Measurements from ENCODE around the gene USP40.

Gene USP40

DNA sequence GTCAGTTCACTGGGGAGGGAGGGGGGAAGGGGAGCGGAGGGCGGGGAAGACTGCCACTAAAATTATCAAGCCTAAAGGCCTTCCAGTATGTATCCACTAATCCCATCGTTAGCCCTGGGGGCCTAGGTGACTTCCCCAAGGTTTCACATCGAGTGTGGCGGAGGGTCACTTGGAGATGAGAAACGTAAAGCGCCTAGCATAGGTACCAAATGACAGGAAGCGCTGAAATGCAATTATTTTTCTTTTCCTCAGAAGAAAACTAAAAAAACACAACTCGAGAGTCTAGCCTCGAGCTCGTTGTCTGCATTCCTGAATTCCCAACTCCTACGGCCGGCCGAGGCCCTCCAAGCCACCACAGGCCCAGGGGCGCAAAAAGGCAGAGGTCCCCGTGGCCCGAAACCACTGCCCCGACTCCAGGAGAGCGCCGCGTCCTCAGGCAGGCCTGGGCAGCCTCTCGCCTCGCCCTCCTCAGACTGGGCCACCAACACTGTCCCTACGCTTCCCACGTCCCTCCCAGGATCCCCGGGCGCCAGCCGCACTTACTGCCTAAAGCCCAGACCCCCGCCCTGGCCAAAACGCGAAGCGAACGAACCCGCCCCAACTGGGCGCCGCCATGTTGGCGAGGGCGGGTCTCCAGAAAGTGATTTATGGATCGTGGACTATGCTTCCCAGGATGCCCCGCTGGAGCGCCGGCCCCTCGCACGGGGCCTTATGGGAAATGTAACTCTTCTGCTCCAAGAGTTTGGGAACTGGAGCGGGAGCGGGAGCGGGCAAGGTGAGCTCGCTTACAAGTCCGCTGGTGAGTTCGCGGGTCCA is at the start of gene USP40 (continued):
- TF ChIP-seq, protein P1, sequence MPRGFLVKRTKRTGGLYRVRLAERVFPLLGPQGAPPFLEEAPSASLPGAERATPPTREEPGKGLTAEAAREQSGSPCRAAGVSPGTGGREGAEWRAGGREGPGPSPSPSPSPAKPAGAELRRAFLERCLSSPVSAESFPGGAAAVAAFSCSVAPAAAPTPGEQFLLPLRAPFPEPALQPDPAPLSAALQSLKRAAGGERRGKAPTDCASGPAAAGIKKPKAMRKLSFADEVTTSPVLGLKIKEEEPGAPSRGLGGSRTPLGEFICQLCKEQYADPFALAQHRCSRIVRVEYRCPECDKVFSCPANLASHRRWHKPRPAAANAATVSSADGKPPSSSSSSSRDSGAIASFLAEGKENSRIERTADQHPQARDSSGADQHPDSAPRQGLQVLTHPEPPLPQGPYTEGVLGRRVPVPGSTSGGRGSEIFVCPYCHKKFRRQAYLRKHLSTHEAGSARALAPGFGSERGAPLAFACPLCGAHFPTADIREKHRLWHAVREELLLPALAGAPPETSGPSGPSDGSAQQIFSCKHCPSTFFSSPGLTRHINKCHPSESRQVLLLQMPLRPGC (tag by site-specific recombination; IDR thresholded peaks at IDR 0.05) = no peak
- TF ChIP-seq, protein P2, sequence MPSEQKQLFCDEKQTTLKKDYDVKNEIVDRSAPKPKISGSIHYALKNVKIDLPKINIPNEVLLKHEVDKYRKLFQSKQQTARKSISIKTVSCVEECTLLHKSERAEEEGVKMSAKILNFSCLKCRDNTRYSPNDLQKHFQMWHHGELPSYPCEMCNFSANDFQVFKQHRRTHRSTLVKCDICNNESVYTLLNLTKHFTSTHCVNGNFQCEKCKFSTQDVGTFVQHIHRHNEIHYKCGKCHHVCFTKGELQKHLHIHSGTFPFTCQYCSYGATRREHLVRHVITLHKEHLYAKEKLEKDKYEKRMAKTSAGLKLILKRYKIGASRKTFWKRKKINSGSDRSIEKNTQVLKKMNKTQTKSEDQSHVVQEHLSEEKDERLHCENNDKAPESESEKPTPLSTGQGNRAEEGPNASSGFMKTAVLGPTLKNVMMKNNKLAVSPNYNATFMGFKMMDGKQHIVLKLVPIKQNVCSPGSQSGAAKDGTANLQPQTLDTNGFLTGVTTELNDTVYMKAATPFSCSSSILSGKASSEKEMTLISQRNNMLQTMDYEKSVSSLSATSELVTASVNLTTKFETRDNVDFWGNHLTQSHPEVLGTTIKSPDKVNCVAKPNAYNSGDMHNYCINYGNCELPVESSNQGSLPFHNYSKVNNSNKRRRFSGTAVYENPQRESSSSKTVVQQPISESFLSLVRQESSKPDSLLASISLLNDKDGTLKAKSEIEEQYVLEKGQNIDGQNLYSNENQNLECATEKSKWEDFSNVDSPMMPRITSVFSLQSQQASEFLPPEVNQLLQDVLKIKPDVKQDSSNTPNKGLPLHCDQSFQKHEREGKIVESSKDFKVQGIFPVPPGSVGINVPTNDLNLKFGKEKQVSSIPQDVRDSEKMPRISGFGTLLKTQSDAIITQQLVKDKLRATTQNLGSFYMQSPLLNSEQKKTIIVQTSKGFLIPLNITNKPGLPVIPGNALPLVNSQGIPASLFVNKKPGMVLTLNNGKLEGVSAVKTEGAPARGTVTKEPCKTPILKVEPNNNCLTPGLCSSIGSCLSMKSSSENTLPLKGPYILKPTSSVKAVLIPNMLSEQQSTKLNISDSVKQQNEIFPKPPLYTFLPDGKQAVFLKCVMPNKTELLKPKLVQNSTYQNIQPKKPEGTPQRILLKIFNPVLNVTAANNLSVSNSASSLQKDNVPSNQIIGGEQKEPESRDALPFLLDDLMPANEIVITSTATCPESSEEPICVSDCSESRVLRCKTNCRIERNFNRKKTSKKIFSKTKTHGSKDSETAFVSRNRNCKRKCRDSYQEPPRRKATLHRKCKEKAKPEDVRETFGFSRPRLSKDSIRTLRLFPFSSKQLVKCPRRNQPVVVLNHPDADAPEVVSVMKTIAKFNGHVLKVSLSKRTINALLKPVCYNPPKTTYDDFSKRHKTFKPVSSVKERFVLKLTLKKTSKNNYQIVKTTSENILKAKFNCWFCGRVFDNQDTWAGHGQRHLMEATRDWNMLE (tag by site-specific recombination; conservative IDR thresholded peaks at IDR 0.05; ENCODE audit: low read depth) = 0 out of 2 replicates have a peak, but pooled peaks have one; percentile 29
- TF ChIP-seq, protein P3, sequence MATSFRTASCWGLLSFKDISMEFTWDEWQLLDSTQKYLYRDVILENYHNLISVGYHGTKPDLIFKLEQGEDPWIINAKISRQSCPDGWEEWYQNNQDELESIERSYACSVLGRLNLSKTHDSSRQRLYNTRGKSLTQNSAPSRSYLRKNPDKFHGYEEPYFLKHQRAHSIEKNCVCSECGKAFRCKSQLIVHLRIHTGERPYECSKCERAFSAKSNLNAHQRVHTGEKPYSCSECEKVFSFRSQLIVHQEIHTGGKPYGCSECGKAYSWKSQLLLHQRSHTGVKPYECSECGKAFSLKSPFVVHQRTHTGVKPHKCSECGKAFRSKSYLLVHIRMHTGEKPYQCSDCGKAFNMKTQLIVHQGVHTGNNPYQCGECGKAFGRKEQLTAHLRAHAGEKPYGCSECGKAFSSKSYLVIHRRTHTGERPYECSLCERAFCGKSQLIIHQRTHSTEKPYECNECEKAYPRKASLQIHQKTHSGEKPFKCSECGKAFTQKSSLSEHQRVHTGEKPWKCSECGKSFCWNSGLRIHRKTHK (tag by site-specific recombination; IDR thresholded peaks at IDR 0.05) = no peak
- TF ChIP-seq ZBTB7A (tag by site-specific recombination; IDR thresholded peaks at IDR 0.05; ENCODE audit: low read depth) (0 out of 2 replicates have a peak, but pooled peaks have one; percentile 25), ZNF350 (tag by site-specific recombination; IDR thresholded peaks at IDR 0.05) (no peak), ZNF174 (tag by site-specific recombination; IDR thresholded peaks at IDR 0.05) (no peak), GFI1B (tag by site-specific recombination; IDR thresholded peaks at IDR 0.05) (0 out of 2 replicates have a peak, but pooled peaks have one; percentile 7), ZNF571 (tag by site-specific recombination; IDR thresholded peaks at IDR 0.05) (no peak), ZNF555 (tag by site-specific recombination; conservative IDR thresholded peaks at IDR 0.05) (no peak), ZNF549 (tag by site-specific recombination; IDR thresholded peaks at IDR 0.05) (no peak), ZNF175 (tag by site-specific recombination; IDR thresholded peaks at IDR 0.05) (no peak), ZNF837 (tag by site-specific recombination; IDR thresholded peaks at IDR 0.05) (no peak)
- TF ChIP-seq, protein P4, sequence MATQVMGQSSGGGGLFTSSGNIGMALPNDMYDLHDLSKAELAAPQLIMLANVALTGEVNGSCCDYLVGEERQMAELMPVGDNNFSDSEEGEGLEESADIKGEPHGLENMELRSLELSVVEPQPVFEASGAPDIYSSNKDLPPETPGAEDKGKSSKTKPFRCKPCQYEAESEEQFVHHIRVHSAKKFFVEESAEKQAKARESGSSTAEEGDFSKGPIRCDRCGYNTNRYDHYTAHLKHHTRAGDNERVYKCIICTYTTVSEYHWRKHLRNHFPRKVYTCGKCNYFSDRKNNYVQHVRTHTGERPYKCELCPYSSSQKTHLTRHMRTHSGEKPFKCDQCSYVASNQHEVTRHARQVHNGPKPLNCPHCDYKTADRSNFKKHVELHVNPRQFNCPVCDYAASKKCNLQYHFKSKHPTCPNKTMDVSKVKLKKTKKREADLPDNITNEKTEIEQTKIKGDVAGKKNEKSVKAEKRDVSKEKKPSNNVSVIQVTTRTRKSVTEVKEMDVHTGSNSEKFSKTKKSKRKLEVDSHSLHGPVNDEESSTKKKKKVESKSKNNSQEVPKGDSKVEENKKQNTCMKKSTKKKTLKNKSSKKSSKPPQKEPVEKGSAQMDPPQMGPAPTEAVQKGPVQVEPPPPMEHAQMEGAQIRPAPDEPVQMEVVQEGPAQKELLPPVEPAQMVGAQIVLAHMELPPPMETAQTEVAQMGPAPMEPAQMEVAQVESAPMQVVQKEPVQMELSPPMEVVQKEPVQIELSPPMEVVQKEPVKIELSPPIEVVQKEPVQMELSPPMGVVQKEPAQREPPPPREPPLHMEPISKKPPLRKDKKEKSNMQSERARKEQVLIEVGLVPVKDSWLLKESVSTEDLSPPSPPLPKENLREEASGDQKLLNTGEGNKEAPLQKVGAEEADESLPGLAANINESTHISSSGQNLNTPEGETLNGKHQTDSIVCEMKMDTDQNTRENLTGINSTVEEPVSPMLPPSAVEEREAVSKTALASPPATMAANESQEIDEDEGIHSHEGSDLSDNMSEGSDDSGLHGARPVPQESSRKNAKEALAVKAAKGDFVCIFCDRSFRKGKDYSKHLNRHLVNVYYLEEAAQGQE (tag by site-specific recombination; IDR thresholded peaks at IDR 0.05) = no peak
- TF ChIP-seq, protein P5, sequence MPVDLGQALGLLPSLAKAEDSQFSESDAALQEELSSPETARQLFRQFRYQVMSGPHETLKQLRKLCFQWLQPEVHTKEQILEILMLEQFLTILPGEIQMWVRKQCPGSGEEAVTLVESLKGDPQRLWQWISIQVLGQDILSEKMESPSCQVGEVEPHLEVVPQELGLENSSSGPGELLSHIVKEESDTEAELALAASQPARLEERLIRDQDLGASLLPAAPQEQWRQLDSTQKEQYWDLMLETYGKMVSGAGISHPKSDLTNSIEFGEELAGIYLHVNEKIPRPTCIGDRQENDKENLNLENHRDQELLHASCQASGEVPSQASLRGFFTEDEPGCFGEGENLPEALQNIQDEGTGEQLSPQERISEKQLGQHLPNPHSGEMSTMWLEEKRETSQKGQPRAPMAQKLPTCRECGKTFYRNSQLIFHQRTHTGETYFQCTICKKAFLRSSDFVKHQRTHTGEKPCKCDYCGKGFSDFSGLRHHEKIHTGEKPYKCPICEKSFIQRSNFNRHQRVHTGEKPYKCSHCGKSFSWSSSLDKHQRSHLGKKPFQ (tag by site-specific recombination; IDR thresholded peaks at IDR 0.05) = no peak
- TF ChIP-seq, protein P6, sequence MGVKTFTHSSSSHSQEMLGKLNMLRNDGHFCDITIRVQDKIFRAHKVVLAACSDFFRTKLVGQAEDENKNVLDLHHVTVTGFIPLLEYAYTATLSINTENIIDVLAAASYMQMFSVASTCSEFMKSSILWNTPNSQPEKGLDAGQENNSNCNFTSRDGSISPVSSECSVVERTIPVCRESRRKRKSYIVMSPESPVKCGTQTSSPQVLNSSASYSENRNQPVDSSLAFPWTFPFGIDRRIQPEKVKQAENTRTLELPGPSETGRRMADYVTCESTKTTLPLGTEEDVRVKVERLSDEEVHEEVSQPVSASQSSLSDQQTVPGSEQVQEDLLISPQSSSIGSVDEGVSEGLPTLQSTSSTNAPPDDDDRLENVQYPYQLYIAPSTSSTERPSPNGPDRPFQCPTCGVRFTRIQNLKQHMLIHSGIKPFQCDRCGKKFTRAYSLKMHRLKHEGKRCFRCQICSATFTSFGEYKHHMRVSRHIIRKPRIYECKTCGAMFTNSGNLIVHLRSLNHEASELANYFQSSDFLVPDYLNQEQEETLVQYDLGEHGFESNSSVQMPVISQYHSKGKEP (tag by site-specific recombination; IDR thresholded peaks at IDR 0.05) = no peak
- TF ChIP-seq, protein P7, sequence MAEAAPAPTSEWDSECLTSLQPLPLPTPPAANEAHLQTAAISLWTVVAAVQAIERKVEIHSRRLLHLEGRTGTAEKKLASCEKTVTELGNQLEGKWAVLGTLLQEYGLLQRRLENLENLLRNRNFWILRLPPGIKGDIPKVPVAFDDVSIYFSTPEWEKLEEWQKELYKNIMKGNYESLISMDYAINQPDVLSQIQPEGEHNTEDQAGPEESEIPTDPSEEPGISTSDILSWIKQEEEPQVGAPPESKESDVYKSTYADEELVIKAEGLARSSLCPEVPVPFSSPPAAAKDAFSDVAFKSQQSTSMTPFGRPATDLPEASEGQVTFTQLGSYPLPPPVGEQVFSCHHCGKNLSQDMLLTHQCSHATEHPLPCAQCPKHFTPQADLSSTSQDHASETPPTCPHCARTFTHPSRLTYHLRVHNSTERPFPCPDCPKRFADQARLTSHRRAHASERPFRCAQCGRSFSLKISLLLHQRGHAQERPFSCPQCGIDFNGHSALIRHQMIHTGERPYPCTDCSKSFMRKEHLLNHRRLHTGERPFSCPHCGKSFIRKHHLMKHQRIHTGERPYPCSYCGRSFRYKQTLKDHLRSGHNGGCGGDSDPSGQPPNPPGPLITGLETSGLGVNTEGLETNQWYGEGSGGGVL (tag by site-specific recombination; IDR thresholded peaks at IDR 0.05) = no peak; the same call in 1 of the 2 replicates
- TF ChIP-seq, protein P8, sequence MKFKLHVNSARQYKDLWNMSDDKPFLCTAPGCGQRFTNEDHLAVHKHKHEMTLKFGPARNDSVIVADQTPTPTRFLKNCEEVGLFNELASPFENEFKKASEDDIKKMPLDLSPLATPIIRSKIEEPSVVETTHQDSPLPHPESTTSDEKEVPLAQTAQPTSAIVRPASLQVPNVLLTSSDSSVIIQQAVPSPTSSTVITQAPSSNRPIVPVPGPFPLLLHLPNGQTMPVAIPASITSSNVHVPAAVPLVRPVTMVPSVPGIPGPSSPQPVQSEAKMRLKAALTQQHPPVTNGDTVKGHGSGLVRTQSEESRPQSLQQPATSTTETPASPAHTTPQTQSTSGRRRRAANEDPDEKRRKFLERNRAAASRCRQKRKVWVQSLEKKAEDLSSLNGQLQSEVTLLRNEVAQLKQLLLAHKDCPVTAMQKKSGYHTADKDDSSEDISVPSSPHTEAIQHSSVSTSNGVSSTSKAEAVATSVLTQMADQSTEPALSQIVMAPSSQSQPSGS (tag by site-specific recombination; IDR thresholded peaks at IDR 0.05; ENCODE audit: low read depth) = no peak

All from HEK293 (cell line).